Stimulated activated CD4-positive, alpha-beta T cell treated with anti-CD3 and anti-CD28 coated beads, Interleukin-12 subunit alpha, Interleukin-12 subunit beta, amount 100 ng/mL, for 4 hours (primary cell): Measurements from ENCODE around the gene MDP1.

ENCODE experiments used
- DNase-seq: peaks from one replicate; pipeline ENCODE4 v3.0.0-alpha.2; 2020

The MDP1 gene

GRCh38 chr14:24179961-24180796 is 35.7 kb downstream of the MDP1 start:
- no peak for DNase-seq

- no peak for DNase-seq
These were observed 36.4 kb downstream of the MDP1 start for GRCh38 chr14:24179294-24179960.

GRCh38 chr14:24178399-24179178 is 37.3 kb downstream of the MDP1 start:
- no peak for DNase-seq

- DNase-seq, result no peak
These were observed 38.0 kb downstream of the MDP1 start for GRCh38 chr14:24177891-24178290.

- DNase-seq, result no peak
These were observed 38.6 kb downstream of the MDP1 start for GRCh38 chr14:24177041-24177825.

- no peak for DNase-seq
These were observed 39.3 kb downstream of the MDP1 start for GRCh38 chr14:24176599-24176998.

GRCh38 chr14:24172871-24173281 is 43.0 kb downstream of the MDP1 start:
- DNase-seq, result no peak

GRCh38 chr14:24172261-24172860 is 43.5 kb downstream of the MDP1 start:
- DNase-seq, result no peak

GRCh38 chr14:24171422-24172260 is 44.2 kb downstream of the MDP1 start, which contains the start of gene REC8:
REC8 (plus strand) TSS chr14:24172080; CDS start chr14:24172553, 473 bp downstream.
- DNase-seq, result peak; percentile 54

- DNase-seq, result no peak
These were observed 48.3 kb downstream of the MDP1 start for GRCh38 chr14:24167469-24168114.

GRCh38 chr14:24165785-24166184 is 50.1 kb downstream of the MDP1 start:
- DNase-seq, result no peak

- no peak for DNase-seq
These were observed 51.3 kb downstream of the MDP1 start for GRCh38 chr14:24164518-24164991.
